GM18909 (cell line): Measurements from ENCODE around the gene NES.
A peak's percentile ranks its signal among the peaks of the same experiment; 100 is the strongest.

Source experiments
- ATAC-seq: cut with Tn5 transposase; IDR thresholded peaks from one replicate; pipeline ENCODE4 v1.9.1; 2021; ENCODE audit warnings: mild to moderate bottlenecking; ENCODE audit not compliant: unreplicated experiment, poor library complexity

NES gene

GRCh38 chr1:156689035-156689952 lies 12.1 kb upstream of the NES start:
- peak; percentile 56 for ATAC-seq

DNA sequence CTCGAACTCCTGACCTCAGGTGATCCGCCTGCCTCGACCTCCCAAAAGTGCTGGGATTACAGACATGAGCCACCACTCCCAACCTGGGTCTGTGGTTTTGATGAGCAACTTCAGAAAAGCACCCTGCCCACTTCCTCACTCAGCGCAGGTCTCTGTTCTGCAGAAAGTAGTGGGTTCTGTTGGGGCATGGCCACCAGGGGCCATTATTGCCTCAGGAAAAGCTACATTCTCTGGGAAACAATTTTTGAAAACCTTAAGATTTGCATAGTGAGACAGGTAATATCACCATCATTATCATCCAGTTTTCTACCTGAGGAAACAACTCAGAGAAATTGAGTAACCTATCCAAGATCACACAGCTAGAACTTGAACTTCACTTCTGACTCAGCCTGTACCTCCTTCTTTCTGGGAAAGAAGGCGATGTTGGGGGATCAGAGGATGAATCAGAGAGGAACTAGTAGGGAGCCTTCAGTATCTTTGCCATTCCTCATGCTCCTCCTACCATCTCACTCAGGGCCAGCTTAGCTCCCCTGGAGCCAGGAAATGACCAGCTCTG lies 7.1 kb upstream of the NES start:
- ATAC-seq = no peak

DNA sequence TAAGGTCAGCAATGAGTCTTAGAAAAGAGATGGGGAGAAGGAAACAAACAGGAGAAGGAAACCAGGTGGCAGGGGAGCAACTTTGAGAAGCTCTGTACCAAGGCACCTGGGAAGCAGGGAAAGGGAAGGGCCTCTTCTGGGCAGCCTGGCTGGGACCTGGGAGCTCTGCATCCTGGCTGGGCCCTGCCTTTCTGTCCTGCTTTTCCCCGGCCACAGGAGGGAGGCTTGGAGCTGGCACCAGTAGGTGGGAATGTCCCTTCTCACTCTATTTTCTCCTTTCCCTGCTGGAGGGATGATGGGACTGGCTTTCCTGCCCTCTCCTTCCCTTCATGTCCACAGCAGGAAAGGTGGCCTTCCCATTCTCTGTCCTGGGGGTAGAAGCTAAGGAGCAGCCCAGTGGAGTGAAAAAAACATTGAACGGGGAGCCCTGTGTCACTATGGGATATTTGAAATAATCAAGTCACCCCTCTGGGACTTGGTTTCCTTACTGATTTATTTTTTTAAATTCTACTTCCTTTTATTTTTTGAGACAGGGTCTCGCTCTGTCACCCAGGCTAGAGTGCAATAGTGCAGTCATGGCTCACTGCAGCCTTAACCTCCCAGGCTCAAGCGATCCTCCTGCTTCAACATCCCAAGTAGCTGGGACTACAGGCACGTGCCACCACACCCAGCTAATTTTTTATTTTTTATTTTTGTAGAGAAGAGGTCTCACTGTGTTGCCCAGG lies 5.1 kb upstream of the NES start:
- ATAC-seq = no peak

DNA sequence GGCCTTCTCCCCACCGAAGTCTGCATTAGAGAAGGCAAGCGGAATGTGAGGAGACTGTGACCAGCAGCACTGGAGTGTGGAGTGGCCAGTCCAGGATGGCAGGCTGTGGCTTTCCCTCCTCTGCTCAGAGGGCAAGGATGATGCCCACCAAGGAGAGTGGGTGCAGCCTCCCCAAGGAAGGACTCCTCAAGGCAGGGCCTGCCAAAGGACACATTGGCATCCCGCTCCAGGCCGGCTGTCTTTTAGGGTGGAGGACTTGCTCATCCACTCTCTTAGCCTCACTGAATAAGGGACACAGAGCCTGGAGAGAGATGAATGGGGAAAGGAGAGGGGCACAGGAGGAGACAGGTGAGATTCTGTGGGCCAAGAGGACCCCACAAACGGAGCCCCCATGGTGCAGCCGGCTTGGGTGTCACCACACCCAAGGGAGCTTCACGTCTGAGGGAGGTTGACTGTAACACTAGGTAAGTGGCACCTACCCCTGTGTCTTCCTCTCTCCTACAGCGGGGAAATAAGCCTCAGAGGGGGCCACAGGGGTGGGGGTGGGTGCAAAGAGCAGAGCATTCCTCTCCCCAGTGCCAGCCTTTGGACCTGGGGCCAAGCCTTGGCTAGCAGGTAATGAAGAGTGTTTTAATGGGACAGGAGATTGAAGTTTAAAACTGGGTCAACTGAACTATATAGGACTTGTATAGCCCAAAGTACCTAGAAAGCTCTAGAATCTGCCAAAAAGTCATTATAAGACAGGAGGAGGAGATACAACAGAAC lies 4.2 kb upstream of the NES start:
- ATAC-seq = no peak

DNA sequence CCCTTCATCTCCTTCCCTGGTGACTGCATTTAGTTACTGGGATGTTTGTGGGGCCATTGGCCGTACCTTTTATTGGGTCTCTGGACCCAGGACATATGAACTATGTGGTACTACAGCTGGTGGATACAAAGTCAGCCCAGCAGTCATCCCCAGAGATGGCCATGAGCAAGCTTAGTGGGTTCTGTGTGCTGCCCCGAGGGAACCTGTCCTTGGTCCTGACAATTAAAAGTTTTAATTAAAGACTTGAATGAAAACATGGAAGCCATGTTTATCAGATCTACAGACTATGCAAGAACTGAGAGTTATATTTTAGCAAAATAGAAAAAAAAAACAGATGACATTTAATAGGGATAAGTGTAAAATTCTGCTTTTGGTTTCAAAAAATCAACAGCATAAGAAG lies 2.8 kb upstream of the NES start:
- no peak for ATAC-seq

DNA sequence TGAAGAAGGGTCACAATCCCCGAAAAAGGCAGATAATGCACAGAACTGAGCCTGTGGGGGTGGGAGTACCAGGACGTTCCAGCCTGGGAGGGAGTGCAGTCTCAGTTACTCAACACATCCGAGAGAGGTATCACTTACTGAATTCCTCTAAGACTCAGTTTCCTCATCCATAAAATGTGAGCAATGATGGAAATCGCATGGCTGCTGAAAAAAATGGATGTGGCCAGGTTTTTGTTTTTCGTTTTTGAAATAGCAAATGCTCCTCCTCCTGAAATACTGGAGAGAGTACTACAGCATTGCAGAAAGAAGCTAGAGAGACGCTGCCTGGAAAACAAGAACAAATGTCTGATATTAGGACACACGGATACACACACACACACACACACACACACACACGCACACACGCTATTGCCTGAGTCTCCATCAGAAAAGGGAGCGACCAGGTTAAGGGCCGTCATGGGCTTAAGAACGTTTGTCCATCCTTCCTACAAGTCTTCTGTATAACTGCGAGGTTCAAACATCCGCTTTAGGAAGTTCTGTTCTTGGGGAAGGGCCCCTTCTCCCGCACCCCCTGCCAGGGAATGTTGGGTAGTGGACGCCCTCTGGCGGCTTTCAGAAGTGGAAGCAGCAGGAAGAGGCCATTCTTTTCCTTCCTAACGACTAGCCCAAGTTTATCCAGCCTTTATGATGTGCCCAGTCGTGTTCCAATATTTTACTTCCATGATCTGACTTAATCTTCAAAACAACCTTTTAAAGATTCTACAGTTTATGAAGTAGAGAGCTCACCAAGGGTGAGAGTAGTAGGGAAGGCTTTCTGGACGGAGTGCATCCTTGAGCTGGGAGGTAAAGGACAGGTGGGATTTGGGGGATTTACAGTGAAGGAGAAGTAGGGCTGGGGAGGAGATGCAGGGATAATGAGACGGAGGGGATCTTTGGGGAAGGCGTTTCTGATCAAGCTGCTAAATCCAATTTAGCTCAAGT lies 699 bp upstream of the NES start:
- no peak for ATAC-seq

DNA sequence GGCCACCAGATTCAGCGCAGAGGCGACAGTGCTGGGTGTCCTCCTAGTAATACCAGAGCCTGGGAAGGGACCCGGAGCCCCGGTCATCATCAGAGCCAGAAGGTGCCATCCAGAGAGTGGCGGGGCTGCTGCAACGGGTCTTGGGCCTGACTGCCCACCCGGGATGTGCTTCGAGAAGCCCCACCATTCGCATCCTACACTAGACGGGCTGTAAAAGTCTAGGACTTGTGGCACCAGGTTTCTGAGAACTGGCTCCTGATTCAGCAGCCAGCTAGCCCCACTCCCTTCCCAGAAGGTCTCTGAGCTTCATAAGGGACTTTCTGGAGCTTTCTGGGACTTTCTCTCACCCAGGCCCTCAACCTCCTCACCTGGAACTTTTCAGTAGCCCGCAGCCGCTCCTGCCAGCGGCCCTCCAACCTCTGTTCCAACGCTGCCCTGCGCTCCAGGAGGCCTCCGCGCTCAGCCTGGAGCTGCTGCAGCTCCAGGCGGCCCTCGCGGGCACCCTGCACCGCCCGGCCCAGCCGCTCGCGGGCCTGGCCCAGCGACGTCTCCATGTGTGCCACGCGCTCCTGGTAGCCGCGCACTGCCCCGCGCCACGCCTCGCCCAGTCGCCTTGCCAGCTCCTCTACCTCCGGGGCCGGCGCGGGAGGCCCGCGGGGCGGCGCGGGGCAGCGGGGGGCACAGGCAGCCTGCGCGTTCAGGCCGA lies 940 bp downstream of the NES start:
- ATAC-seq = no peak

GRCh38 chr1:156675210-156676113 lies 1.7 kb downstream of the NES start:
- ATAC-seq = no peak

DNA sequence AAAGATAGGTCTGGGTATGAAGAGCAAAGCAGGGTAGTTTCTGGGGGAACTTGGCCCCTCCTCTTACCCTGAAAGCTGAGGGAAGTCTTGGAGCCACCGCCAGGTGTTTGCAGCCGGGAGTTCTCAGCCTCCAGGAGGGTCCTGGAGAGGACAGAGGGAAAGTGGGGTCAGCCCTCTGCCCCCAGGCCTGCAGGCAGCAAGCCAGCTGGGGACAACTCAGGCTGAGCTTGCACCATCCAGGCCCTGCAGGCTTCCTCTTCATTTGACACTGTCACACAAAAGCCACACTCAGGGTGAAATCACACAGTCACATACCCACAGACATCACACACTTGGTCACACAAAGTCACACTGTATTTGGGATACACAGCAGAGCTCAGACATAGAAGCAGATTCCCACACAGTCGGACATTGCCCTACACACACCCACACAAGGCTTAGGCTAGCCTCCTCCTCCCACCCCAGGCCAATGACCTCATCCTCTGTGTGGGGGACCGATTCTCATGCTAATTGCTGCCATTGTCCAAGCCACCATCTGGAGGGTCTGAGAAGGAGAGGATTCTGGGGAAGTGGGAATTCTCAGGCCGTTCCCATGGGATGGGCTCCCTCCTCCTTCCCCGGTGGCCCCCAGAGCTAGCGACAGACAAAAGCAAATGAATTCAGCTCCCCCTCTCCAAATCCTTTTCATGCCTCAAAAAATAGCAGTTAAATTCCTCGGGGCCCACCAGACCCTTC lies 3.7 kb downstream of the NES start:
- ATAC-seq = no peak

DNA sequence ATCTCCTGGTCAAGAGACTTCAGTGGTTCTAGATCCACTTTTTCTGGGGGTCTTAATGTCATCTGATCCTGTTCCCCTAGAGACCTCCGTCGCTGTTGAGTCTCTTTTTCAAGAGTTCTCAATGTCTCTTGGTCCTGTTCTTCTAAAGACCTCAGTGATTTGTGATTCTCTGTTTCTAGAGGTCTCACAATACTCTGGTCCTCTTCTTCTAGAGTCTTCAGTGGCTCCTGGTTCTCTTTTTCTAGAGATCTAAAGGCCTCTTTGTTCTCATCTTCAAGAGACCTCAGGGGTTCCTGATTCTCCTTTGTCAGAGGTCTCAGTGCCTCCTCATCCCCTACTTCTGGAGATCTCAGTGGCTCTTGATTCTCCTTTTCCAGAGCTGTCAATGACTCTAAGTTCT lies 5.4 kb downstream of the NES start:
- no peak for ATAC-seq

DNA sequence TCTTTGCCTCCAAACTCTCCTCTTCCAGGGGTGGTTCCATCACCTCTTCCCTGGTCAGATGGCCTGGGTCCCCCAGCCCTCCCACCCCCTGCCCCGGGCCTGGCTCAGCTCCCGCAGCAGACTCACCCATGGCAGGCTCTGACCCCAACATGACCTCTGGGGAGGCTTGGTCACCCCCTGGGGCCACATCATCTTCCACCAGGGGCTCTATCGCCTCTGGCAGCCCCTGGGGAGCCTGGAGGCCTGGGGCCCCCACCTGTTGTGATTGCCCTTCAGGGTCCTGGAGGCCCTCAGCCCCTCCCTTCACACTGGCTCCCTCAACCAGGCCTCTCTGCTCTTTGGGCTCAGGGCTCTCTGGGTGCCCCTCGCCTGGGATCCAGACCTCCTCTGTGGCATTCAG lies 6.4 kb downstream of the NES start:
- ATAC-seq = no peak

DNA sequence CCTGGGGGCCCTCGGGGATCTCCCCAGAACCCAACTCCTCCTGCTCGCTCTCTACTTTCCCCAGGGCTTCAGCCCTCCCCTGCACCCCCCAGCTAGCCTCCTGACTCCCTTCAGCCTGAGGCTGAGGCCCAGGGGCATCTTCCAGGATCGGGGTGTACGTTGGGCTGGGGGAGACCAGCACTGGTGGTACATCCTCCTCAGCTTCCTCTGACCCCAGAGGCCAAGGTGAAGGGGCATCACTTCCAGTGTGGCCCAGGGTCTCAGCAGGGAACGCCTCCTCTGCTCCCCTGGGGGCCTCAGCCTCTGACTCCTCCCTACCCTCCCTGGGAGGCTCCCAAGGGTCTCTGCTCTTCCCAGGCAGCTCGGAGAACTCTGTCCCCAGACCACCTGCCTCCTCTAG lies 6.8 kb downstream of the NES start:
- ATAC-seq = no peak

- ATAC-seq = no peak
These were observed 7.4 kb downstream of the NES start for GRCh38 chr1:156669794-156670193.

GRCh38 chr1:156668801-156669637 lies 8.2 kb downstream of the NES start:
- ATAC-seq = no peak

DNA sequence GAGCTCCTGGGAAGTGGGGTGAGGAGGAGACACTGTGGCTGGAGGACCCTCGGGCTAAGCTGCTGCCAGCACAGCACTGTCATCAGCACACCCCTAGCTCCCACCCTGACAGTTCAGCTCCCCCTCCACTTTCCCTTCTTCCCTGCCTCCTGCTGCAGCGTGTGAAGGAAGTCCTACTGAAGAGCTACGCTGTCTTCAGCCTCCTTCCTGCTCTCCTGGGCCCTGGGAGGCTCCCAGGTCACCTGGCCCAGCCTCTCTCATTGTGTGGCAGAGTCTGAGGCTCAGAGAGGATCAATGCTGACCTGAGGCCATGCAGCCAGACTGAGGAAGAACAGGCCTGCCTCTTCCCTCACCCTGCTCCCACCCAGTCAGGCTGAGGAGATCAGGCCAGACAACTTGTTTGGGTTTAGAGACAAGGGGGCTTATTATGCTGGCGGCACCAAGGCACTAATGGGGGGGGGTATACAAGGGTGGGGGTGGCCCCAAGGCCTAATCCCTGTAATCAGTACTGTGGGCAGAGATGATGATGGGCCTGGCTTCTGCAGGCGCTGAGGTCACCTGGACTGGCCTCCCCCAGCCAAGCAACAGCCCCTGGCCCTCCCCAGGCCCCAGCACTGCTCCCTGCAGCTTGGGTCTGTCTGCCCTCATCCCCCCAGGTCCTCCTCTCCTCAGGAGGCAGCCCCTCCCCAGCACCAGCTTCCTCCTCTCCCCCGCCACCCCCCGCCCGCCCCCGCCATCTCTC lies 9.1 kb downstream of the NES start:
- no peak for ATAC-seq

- no peak for ATAC-seq
These were observed 9.6 kb downstream of the NES start for GRCh38 chr1:156667610-156667967.
